ENCODE measurements around the gene OLA1. TPM values are rescaled to one million over a fixed set of nuclear protein-coding genes. Genes with fewer than 3 reads are reported as not detected.

OLA1 gene
- total and polyA plus RNA-seq, 2 donors (not counting 1 experiment from before 2014, with no cell fraction given) = 13.9 to 47.7 TPM

GRCh38 chr2:174080672-174081121 lies 167.6 kb downstream of the OLA1 start:
- WGBS (ENCODE audit: insufficient coverage) = no CpG with 5 or more reads among the region's 6 CpGs
- H3K27ac Mint-ChIP-seq = no peak overlapping the region
- no peaks in the 10 kb centered on the region for H3K27me3 ChIP-seq (replicated peaks in 1 of 4; ENCODE audit: control extremely low read depth in 1 of 4, control insufficient read depth in 3 of 4, insufficient read depth in 4 of 4, low read length in 3 of 4)
- intact Hi-C loops (cut with micrococcal nuclease) = no loop called here
- H3K4me1 Mint-ChIP-seq = no peaks in the 10 kb centered on the region
- H3K36me3 ChIP-seq (replicated peaks in 1 of 2; ENCODE audit: control extremely low read depth in 1 of 2, control insufficient read depth in 1 of 2, extremely low read depth in 1 of 2, insufficient read depth in 2 of 2, low read length in 1 of 2) = peaks cover 0 to 2% of the 10 kb centered on the region in 2 experiments
- DNase-seq (no peak), ATAC-seq (ENCODE audit: low read depth) (no peak)
- H3K27ac ChIP-seq (ENCODE audit: low read length in 2 of 2) = no peak overlapping the region
- no peaks in the 10 kb centered on the region for H3K9me3 ChIP-seq (ENCODE audit: control extremely low read depth in 1 of 3, control insufficient read depth in 2 of 3, insufficient read depth in 1 of 3, low read length in 2 of 3)
- no peak overlapping the region for H2AFZ ChIP-seq (ENCODE audit: insufficient read depth, low read depth, low read length, poor library complexity, severe bottlenecking)
- no peaks in the 10 kb centered on the region for H3K79me2 ChIP-seq (ENCODE audit: control insufficient read depth, insufficient read depth, low read length)
- ChIA-PET POLR2A (no interaction called here), CTCF (no interaction called here)
- no peak overlapping the region for H3K4me2 ChIP-seq (replicated peaks; ENCODE audit: low read depth, low read length, poor library complexity, severe bottlenecking)
- no peak overlapping the region for H3K9ac ChIP-seq (ENCODE audit: low read length)
- H3K4me3 ChIP-seq (ENCODE audit: control extremely low read depth in 1 of 5, extremely low read depth in 1 of 5, insufficient read depth in 1 of 5, low read depth in 2 of 5, low read length in 4 of 5) = no peak overlapping the region
- H3K9me3 Mint-ChIP-seq (ENCODE audit: insufficient read depth) = no peaks in the 10 kb centered on the region
- no peak overlapping the region for H3K4me3 Mint-ChIP-seq
- no peaks in the 10 kb centered on the region for H4K20me1 ChIP-seq (ENCODE audit: control insufficient read depth, insufficient read depth, low read length, poor library complexity, severe bottlenecking)
- H3K27me3 Mint-ChIP-seq = no peaks in the 10 kb centered on the region
- TF ChIP-seq, protein P1, sequence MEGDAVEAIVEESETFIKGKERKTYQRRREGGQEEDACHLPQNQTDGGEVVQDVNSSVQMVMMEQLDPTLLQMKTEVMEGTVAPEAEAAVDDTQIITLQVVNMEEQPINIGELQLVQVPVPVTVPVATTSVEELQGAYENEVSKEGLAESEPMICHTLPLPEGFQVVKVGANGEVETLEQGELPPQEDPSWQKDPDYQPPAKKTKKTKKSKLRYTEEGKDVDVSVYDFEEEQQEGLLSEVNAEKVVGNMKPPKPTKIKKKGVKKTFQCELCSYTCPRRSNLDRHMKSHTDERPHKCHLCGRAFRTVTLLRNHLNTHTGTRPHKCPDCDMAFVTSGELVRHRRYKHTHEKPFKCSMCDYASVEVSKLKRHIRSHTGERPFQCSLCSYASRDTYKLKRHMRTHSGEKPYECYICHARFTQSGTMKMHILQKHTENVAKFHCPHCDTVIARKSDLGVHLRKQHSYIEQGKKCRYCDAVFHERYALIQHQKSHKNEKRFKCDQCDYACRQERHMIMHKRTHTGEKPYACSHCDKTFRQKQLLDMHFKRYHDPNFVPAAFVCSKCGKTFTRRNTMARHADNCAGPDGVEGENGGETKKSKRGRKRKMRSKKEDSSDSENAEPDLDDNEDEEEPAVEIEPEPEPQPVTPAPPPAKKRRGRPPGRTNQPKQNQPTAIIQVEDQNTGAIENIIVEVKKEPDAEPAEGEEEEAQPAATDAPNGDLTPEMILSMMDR (IDR thresholded peaks at IDR 0.05) = no peak
- no peak for TF ChIP-seq EZH2 (IDR thresholded peaks at IDR 0.05; ENCODE audit: borderline replicate concordance, insufficient read depth, low read depth, low read length, poor library complexity, severe bottlenecking)
- no peaks in the 10 kb centered on the region for H3K4me1 ChIP-seq (ENCODE audit: control insufficient read depth in 2 of 2, insufficient read depth in 2 of 2, low read length in 2 of 2)

GRCh38 chr2:174078275-174078674 lies 170.1 kb downstream of the OLA1 start:
- Mint-ChIP-seq H3K4me3 (no peak overlapping the region), H3K9me3 (ENCODE audit: insufficient read depth) (no peaks in the 10 kb centered on the region), H3K27me3 (no peaks in the 10 kb centered on the region), H3K4me1 (no peaks in the 10 kb centered on the region), H3K27ac (no peak overlapping the region)
- intact Hi-C loops (cut with micrococcal nuclease) = loop anchor here (1.0 to 2.0 kb wide), 3 partner anchors 194 to 675 kb away; no protein-coding TSS in a partner anchor
- H3K27me3 ChIP-seq (replicated peaks in 1 of 4; ENCODE audit: control extremely low read depth in 1 of 4, control insufficient read depth in 3 of 4, insufficient read depth in 4 of 4, low read length in 3 of 4) = no peaks in the 10 kb centered on the region
- no peak overlapping the region for H3K9ac ChIP-seq (ENCODE audit: low read length)
- H3K79me2 ChIP-seq (ENCODE audit: control insufficient read depth, insufficient read depth, low read length) = no peaks in the 10 kb centered on the region
- no peak overlapping the region for H3K4me2 ChIP-seq (replicated peaks; ENCODE audit: low read depth, low read length, poor library complexity, severe bottlenecking)
- TF ChIP-seq EZH2 (IDR thresholded peaks at IDR 0.05; ENCODE audit: borderline replicate concordance, insufficient read depth, low read depth, low read length, poor library complexity, severe bottlenecking) = no peak
- TF ChIP-seq, protein P1 (IDR thresholded peaks at IDR 0.05) = peak; percentile 65
- H3K36me3 ChIP-seq (replicated peaks in 1 of 2; ENCODE audit: control extremely low read depth in 1 of 2, control insufficient read depth in 1 of 2, extremely low read depth in 1 of 2, insufficient read depth in 2 of 2, low read length in 1 of 2) = peaks cover 2 to 4% of the 10 kb centered on the region in 2 experiments
- no peak overlapping the region for H2AFZ ChIP-seq (ENCODE audit: insufficient read depth, low read depth, low read length, poor library complexity, severe bottlenecking)
- no peak overlapping the region for H3K4me3 ChIP-seq (ENCODE audit: control extremely low read depth in 1 of 5, extremely low read depth in 1 of 5, insufficient read depth in 1 of 5, low read depth in 2 of 5, low read length in 4 of 5)
- ATAC-seq (ENCODE audit: low read depth) = no peak
- H3K4me1 ChIP-seq (ENCODE audit: control insufficient read depth in 2 of 2, insufficient read depth in 2 of 2, low read length in 2 of 2) = no peaks in the 10 kb centered on the region
- POLR2A ChIA-PET = no interaction called here
- DNase-seq = peak; percentile 22
- no peaks in the 10 kb centered on the region for H4K20me1 ChIP-seq (ENCODE audit: control insufficient read depth, insufficient read depth, low read length, poor library complexity, severe bottlenecking)
- no peaks in the 10 kb centered on the region for H3K9me3 ChIP-seq (ENCODE audit: control extremely low read depth in 1 of 3, control insufficient read depth in 2 of 3, insufficient read depth in 1 of 3, low read length in 2 of 3)
- CTCF ChIA-PET = interaction anchor here (1.0 to 3.3 kb wide), 6 partner anchors 11 to 675 kb away, joined by 3 to 20 read pairs (median 4); no protein-coding TSS in a partner anchor
- no peak overlapping the region for H3K27ac ChIP-seq (ENCODE audit: low read length in 2 of 2)

Measured in B cell (primary cell).